Measurements from ENCODE around the gene EXOC4.
"Not testable (repeated sequence)": the region's sequence is repeated elsewhere in the genome, so short reads cannot be mapped to it uniquely, and the experiment has no call there.

Gene EXOC4

DNA sequence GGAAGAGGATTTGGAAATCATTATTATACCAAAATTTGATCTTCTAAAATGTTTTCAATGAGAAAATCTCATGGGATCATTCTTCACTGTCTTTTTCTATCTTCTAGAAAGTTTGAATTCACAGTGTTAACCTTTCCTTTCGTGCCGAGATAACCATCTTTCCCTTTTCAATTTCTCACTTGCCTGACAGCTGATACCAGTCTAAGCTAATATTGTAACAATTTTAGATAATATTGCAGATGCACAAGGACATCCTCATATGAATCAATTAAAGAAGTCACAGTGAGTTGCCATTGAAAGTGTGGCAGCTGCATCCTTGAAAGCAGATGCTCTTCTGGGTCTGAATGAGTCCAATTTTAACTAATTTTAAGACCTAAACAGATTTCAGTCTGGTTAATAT, 734.7 kb downstream of the EXOC4 start:
- Histone ChIP-seq H3K4me3 (ENCODE audit: low read depth in 1 of 2, low read length in 2 of 2) (no peak overlapping the region), H3K4me1 (ENCODE audit: insufficient read depth, low read length) (no peaks in the 10 kb centered on the region), H3K9ac (ENCODE audit: low read length) (no peak overlapping the region), H3K27me3 (ENCODE audit: control insufficient read depth in 1 of 2, insufficient read depth in 2 of 2, low read length in 2 of 2) (no peaks in the 10 kb centered on the region), H3K27ac (ENCODE audit: low read depth, low read length) (no peak overlapping the region), H3K36me3 (ENCODE audit: insufficient read depth, low read length) (no peaks in the 10 kb centered on the region), H3K9me3 (ENCODE audit: low read length) (no peaks in the 10 kb centered on the region)

GRCh38 chr7:133993547-133993946, 740.7 kb downstream of the EXOC4 start:
- Histone ChIP-seq H3K9me3 (ENCODE audit: low read length) (no peaks in the 10 kb centered on the region), H3K4me1 (ENCODE audit: insufficient read depth, low read length) (no peaks in the 10 kb centered on the region), H3K4me3 (ENCODE audit: low read depth in 1 of 2, low read length in 2 of 2) (no peak overlapping the region), H3K27me3 (ENCODE audit: control insufficient read depth in 1 of 2, insufficient read depth in 2 of 2, low read length in 2 of 2) (no peaks in the 10 kb centered on the region), H3K27ac (ENCODE audit: low read depth, low read length) (no peak overlapping the region), H3K36me3 (ENCODE audit: insufficient read depth, low read length) (no peaks in the 10 kb centered on the region), H3K9ac (ENCODE audit: low read length) (no peak overlapping the region)

DNA sequence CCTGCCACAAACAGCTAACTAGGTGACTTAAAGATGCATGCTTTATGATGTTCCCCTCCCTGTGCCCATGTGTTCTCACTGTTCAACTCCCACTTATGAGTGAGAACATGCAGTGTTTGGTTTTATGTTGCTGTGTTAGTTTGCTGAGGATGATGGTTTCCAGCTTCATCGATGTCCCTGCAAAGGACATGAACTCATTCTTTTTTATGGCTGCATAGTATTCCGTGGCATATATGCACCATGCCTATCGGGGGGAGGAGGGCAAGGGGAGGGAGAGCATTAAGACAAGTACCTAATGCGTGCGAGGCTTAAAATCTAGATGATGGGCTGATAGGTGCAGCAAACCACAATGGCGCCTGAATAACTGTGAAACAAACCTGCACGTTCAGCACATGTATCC, 741.2 kb downstream of the EXOC4 start:
- H3K4me1 ChIP-seq (ENCODE audit: insufficient read depth, low read length); H3K9me3 ChIP-seq (ENCODE audit: low read length); H3K4me3 ChIP-seq (ENCODE audit: low read depth in 1 of 2, low read length in 2 of 2); H3K27ac ChIP-seq (ENCODE audit: low read depth, low read length); H3K36me3 ChIP-seq (ENCODE audit: insufficient read depth, low read length); H3K27me3 ChIP-seq (ENCODE audit: control insufficient read depth in 1 of 2, insufficient read depth in 2 of 2, low read length in 2 of 2); H3K9ac ChIP-seq (ENCODE audit: low read length): not testable (repeated sequence)

GRCh38 chr7:133997463-133997862, 744.6 kb downstream of the EXOC4 start:
- Histone ChIP-seq H3K9me3 (ENCODE audit: low read length) (no peaks in the 10 kb centered on the region), H3K9ac (ENCODE audit: low read length) (no peak overlapping the region), H3K36me3 (ENCODE audit: insufficient read depth, low read length) (no peaks in the 10 kb centered on the region), H3K27me3 (ENCODE audit: control insufficient read depth in 1 of 2, insufficient read depth in 2 of 2, low read length in 2 of 2) (no peaks in the 10 kb centered on the region), H3K4me3 (ENCODE audit: low read depth in 1 of 2, low read length in 2 of 2) (no peak overlapping the region), H3K4me1 (ENCODE audit: insufficient read depth, low read length) (no peaks in the 10 kb centered on the region), H3K27ac (ENCODE audit: low read depth, low read length) (no peak overlapping the region)

GRCh38 chr7:133999178-133999577, 746.3 kb downstream of the EXOC4 start:
- no peak overlapping the region for H3K9ac ChIP-seq (ENCODE audit: low read length)
- no peak overlapping the region for H3K27ac ChIP-seq (ENCODE audit: low read depth, low read length)
- no peaks in the 10 kb centered on the region for H3K36me3 ChIP-seq (ENCODE audit: insufficient read depth, low read length)
- no peaks in the 10 kb centered on the region for H3K27me3 ChIP-seq (ENCODE audit: control insufficient read depth in 1 of 2, insufficient read depth in 2 of 2, low read length in 2 of 2)
- H3K4me3 ChIP-seq (ENCODE audit: low read depth in 1 of 2, low read length in 2 of 2), result no peak overlapping the region
- H3K4me1 ChIP-seq (ENCODE audit: insufficient read depth, low read length), result no peaks in the 10 kb centered on the region
- no peaks in the 10 kb centered on the region for H3K9me3 ChIP-seq (ENCODE audit: low read length)

- no peaks in the 10 kb centered on the region for H3K9me3 ChIP-seq (ENCODE audit: low read length)
These were observed 752.1 kb downstream of the EXOC4 start for GRCh38 chr7:134004829-134005505.

GRCh38 chr7:134009314-134010110, 756.6 kb downstream of the EXOC4 start:
- H3K36me3 ChIP-seq (ENCODE audit: insufficient read depth, low read length), result no peaks in the 10 kb centered on the region
- H3K9me3 ChIP-seq (ENCODE audit: low read length), result no peaks in the 10 kb centered on the region
- no peak overlapping the region for H3K9ac ChIP-seq (ENCODE audit: low read length)
- no peak overlapping the region for H3K27ac ChIP-seq (ENCODE audit: low read depth, low read length)
- H3K27me3 ChIP-seq (ENCODE audit: control insufficient read depth in 1 of 2, insufficient read depth in 2 of 2, low read length in 2 of 2), result no peaks in the 10 kb centered on the region
- no peaks in the 10 kb centered on the region for H3K4me1 ChIP-seq (ENCODE audit: insufficient read depth, low read length)
- no peak overlapping the region for H3K4me3 ChIP-seq (ENCODE audit: low read depth in 1 of 2, low read length in 2 of 2)

More at GRCh38 chr7:134004829-134005505, 752.1 kb downstream of the EXOC4 start:
- no peaks in the 10 kb centered on the region for H3K4me1 ChIP-seq (ENCODE audit: insufficient read depth, low read length)
- H3K9ac ChIP-seq (ENCODE audit: low read length), result no peak overlapping the region
- H3K27ac ChIP-seq (ENCODE audit: low read depth, low read length), result no peak overlapping the region
- H3K4me3 ChIP-seq (ENCODE audit: low read depth in 1 of 2, low read length in 2 of 2), result no peak overlapping the region
- no peaks in the 10 kb centered on the region for H3K27me3 ChIP-seq (ENCODE audit: control insufficient read depth in 1 of 2, insufficient read depth in 2 of 2, low read length in 2 of 2)
- no peaks in the 10 kb centered on the region for H3K36me3 ChIP-seq (ENCODE audit: insufficient read depth, low read length)

DNA sequence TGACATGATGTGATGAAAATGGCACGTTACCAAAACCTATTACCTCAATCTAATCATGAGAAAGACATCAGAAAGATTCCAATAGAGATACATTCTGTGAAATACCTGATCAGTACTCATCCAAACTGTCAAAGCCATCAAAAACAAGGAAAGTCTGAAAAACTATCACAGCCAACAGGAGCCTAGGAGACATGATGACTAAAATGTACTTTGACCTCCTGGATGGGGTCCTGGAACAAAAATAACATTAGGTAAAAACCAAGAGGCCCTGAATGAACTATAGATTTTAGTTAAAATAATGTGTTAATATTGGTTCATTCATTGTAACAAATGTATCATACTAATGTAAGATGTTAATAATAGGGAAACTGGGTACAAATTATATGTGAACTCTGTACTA, 760.4 kb downstream of the EXOC4 start:
- Histone ChIP-seq H3K9ac (ENCODE audit: low read length) (no peak overlapping the region), H3K27me3 (ENCODE audit: control insufficient read depth in 1 of 2, insufficient read depth in 2 of 2, low read length in 2 of 2) (no peaks in the 10 kb centered on the region), H3K4me1 (ENCODE audit: insufficient read depth, low read length) (no peaks in the 10 kb centered on the region), H3K9me3 (ENCODE audit: low read length) (no peaks in the 10 kb centered on the region), H3K4me3 (ENCODE audit: low read depth in 1 of 2, low read length in 2 of 2) (no peak overlapping the region), H3K36me3 (ENCODE audit: insufficient read depth, low read length) (no peaks in the 10 kb centered on the region), H3K27ac (ENCODE audit: low read depth, low read length) (no peak overlapping the region)

GRCh38 chr7:134014935-134015334, 762.1 kb downstream of the EXOC4 start:
- no peaks in the 10 kb centered on the region for H3K4me1 ChIP-seq (ENCODE audit: insufficient read depth, low read length)
- no peak overlapping the region for H3K4me3 ChIP-seq (ENCODE audit: low read depth in 1 of 2, low read length in 2 of 2)
- no peak overlapping the region for H3K9ac ChIP-seq (ENCODE audit: low read length)
- H3K27ac ChIP-seq (ENCODE audit: low read depth, low read length), result no peak overlapping the region
- H3K9me3 ChIP-seq (ENCODE audit: low read length), result no peaks in the 10 kb centered on the region
- H3K36me3 ChIP-seq (ENCODE audit: insufficient read depth, low read length), result no peaks in the 10 kb centered on the region
- H3K27me3 ChIP-seq (ENCODE audit: control insufficient read depth in 1 of 2, insufficient read depth in 2 of 2, low read length in 2 of 2), result no peaks in the 10 kb centered on the region

- Histone ChIP-seq H3K36me3 (ENCODE audit: insufficient read depth, low read length) (no peaks in the 10 kb centered on the region), H3K27me3 (ENCODE audit: control insufficient read depth in 1 of 2, insufficient read depth in 2 of 2, low read length in 2 of 2) (no peaks in the 10 kb centered on the region), H3K27ac (ENCODE audit: low read depth, low read length) (no peak overlapping the region), H3K4me1 (ENCODE audit: insufficient read depth, low read length) (no peaks in the 10 kb centered on the region), H3K9me3 (ENCODE audit: low read length) (no peaks in the 10 kb centered on the region), H3K9ac (ENCODE audit: low read length) (no peak overlapping the region), H3K4me3 (ENCODE audit: low read depth in 1 of 2, low read length in 2 of 2) (no peak overlapping the region)
These were observed 763.5 kb downstream of the EXOC4 start for GRCh38 chr7:134016223-134016941.

GRCh38 chr7:134016942-134017303, 764.0 kb downstream of the EXOC4 start:
- Histone ChIP-seq H3K27ac (ENCODE audit: low read depth, low read length) (no peak overlapping the region), H3K9ac (ENCODE audit: low read length) (no peak overlapping the region), H3K4me3 (ENCODE audit: low read depth in 1 of 2, low read length in 2 of 2) (no peak overlapping the region), H3K9me3 (ENCODE audit: low read length) (no peaks in the 10 kb centered on the region), H3K4me1 (ENCODE audit: insufficient read depth, low read length) (no peaks in the 10 kb centered on the region), H3K36me3 (ENCODE audit: insufficient read depth, low read length) (no peaks in the 10 kb centered on the region), H3K27me3 (ENCODE audit: control insufficient read depth in 1 of 2, insufficient read depth in 2 of 2, low read length in 2 of 2) (no peaks in the 10 kb centered on the region)

All from muscle layer of colon (tissue), 2 donors.